ENCODE data around the gene BLTP3A. TPM values are rescaled to one million over a fixed set of nuclear protein-coding genes. Genes with fewer than 3 reads are reported as not detected.

BLTP3A gene
- total and polyA plus RNA-seq, 10 of the 15 experiments (the other 5 are each of a cell fraction or from before 2014, with no cell fraction given), result 2.7 to 16.7 (median 9.9) TPM

DNA sequence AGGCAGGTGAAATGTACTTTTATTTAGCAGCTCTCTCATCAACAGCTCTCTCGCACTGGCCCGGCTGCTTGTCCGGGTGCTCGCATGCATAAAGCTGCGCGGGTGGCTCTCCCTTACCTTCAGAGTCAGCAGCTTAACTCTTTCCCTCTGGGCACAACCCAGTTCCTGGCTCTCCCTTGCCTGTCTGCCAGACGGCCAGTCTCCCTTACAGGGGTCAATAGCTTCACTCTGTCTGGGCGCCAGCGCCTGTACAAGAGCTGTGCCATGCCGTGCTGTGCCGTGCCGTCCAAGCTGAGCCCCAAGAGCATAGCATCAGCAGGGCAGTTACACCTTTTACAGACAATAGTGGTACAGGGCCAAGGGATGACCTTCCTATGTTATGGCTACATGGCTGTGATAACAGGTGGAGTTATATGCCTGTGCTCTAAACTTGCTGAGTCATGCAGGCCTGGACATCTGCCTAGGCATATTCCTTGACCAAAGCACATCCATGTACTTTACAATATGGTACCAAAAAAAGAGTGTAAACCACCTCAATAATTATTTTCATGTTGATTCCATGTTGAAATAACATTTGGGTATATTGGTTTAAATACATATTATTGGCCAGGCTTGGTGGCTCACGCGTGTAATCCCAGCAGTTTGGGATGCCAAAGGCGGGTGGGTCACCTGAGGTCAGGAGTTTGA is 47.9 kb downstream of the BLTP3A start:
- no peak overlapping the region for H3K27ac ChIP-seq (ENCODE audit: control insufficient read depth, insufficient read depth)
- DNase-seq (ENCODE audit: low read depth, low spot score) (no peak), FAIRE-seq (no peak), ATAC-seq (no peak)
- no peaks in the 10 kb centered on the region for H3K9me3 ChIP-seq (replicated peaks; ENCODE audit: control insufficient read depth, insufficient read depth, low read length)
- H4K20me1 ChIP-seq (ENCODE audit: control insufficient read depth, insufficient read depth), result no peaks in the 10 kb centered on the region
- no peaks in the 10 kb centered on the region for H3K4me1 ChIP-seq (ENCODE audit: control insufficient read depth, insufficient read depth, low read length)
- peaks cover 8 to 21% of the 10 kb centered on the region in 2 experiments for H3K36me3 ChIP-seq (ENCODE audit: control insufficient read depth in 2 of 2, insufficient read depth in 2 of 2, low read length in 1 of 2)
- in situ Hi-C loops (cut with MboI) (no loop called here), intact Hi-C loops (cut with micrococcal nuclease; ENCODE audit: unreplicated experiment) (no loop called here)
- SMC1A ChIA-PET (ENCODE audit: uncharacterized antibody, unreplicated experiment), result no interaction called here
- no peak overlapping the region for H2AFZ ChIP-seq (ENCODE audit: control insufficient read depth, low read depth, low read length)
- POLR2A ChIA-PET, result no interaction called here
- H3K27me3 ChIP-seq (replicated peaks in 1 of 2; ENCODE audit: control insufficient read depth in 2 of 2, insufficient read depth in 2 of 2, low read length in 1 of 2), result no peaks in the 10 kb centered on the region
- H3K4me3 ChIP-seq, result no peak overlapping the region
- no peak for TF ChIP-seq KAT2A (conservative IDR thresholded peaks at IDR 0.05; ENCODE audit: control insufficient read depth, low read depth, low read length)
- no peak for TF ChIP-seq SREBF2 (IDR thresholded peaks at IDR 0.05; ENCODE audit: low read length)
- no peak for TF ChIP-seq TARDBP (IDR thresholded peaks at IDR 0.05; ENCODE audit: borderline replicate concordance)
- TF ChIP-seq, protein P1, sequence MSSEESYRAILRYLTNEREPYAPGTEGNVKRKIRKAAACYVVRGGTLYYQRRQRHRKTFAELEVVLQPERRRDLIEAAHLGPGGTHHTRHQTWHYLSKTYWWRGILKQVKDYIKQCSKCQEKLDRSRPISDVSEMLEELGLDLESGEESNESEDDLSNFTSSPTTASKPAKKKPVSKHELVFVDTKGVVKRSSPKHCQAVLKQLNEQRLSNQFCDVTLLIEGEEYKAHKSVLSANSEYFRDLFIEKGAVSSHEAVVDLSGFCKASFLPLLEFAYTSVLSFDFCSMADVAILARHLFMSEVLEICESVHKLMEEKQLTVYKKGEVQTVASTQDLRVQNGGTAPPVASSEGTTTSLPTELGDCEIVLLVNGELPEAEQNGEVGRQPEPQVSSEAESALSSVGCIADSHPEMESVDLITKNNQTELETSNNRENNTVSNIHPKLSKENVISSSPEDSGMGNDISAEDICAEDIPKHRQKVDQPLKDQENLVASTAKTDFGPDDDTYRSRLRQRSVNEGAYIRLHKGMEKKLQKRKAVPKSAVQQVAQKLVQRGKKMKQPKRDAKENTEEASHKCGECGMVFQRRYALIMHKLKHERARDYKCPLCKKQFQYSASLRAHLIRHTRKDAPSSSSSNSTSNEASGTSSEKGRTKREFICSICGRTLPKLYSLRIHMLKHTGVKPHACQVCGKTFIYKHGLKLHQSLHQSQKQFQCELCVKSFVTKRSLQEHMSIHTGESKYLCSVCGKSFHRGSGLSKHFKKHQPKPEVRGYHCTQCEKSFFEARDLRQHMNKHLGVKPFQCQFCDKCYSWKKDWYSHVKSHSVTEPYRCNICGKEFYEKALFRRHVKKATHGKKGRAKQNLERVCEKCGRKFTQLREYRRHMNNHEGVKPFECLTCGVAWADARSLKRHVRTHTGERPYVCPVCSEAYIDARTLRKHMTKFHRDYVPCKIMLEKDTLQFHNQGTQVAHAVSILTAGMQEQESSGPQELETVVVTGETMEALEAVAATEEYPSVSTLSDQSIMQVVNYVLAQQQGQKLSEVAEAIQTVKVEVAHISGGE (CRISPR knock-in tag; IDR thresholded peaks at IDR 0.05), result no peak
- TF ChIP-seq MEF2A (IDR thresholded peaks at IDR 0.05; ENCODE audit: insufficient read depth, low read depth, low read length), result no peak
- no peak for TF ChIP-seq WRNIP1 (IDR thresholded peaks at IDR 0.05; ENCODE audit: borderline replicate concordance, low read depth, low read length)
- TF ChIP-seq JUNB (IDR thresholded peaks at IDR 0.05), result no peak
- H3K79me2 ChIP-seq (ENCODE audit: control insufficient read depth, insufficient read depth, low read length), result no peaks in the 10 kb centered on the region
- no TSS peak for BruUV-seq (replicated peaks)
- no peak overlapping the region for H3K4me2 ChIP-seq (ENCODE audit: control insufficient read depth, insufficient read depth)
- RAD21 ChIA-PET (ENCODE audit: unreplicated experiment), result no interaction called here
- 98% methylated on average over 15 of the region's 15 CpGs for WGBS (ENCODE audit: insufficient coverage, insufficient replicate concordance, low lambda C conversion rate, missing lambda C conversion rate)
- no peak overlapping the region for H3K9ac ChIP-seq (ENCODE audit: control insufficient read depth, insufficient read depth, low read length)
- CTCF ChIA-PET, result no interaction called here

Small RNA genes lying within 50 kb of the gene (small RNA-seq; reads per million reads assigned to genes)
- not detected for gene RF00019

Other genes starting within 250 kb of the BLTP3A start
- gene SPDEF, start 235.8 kb upstream of the BLTP3A start, total RNA-seq (2014; rRNA removed), result not detected in 2 replicates
- not detected in 2 replicates for gene SPDEF, start 235.8 kb upstream of the BLTP3A start, total RNA-seq (2014; rRNA removed; fragmentation: Illumina TruSeq; extraction: Trizol)
- gene SPDEF, start 235.8 kb upstream of the BLTP3A start, total RNA-seq (2021), result not detected in 2 replicates
- gene SPDEF, start 235.8 kb upstream of the BLTP3A start, polyA plus RNA-seq (2011; rRNA removed), result not detected in 2 replicates
- not detected in 2 replicates for gene SPDEF, start 235.8 kb upstream of the BLTP3A start, polyA plus RNA-seq (2014; fragmentation: Illumina TruSeq; extraction: Trizol)
- not detected for gene SPDEF, start 235.8 kb upstream of the BLTP3A start, polyA plus RNA-seq (2014; fragmentation: Nextera tagmentation; extraction: Ambion mirVana)
- not detected in 2 replicates for gene SPDEF, start 235.8 kb upstream of the BLTP3A start, polyA plus RNA-seq (2014; rRNA removed)
- not detected for gene SPDEF, start 235.8 kb upstream of the BLTP3A start, polyA plus RNA-seq (2016; fragmentation: Nextera tagmentation; extraction: Ambion mirVana)
- gene ILRUN, start 95.3 kb upstream of the BLTP3A start, total RNA-seq (2014; rRNA removed), result 45.5 and 47.0 TPM in 2 replicates
- 55.5 and 56.2 TPM in 2 replicates for gene ILRUN, start 95.3 kb upstream of the BLTP3A start, total RNA-seq (2014; rRNA removed; fragmentation: Illumina TruSeq; extraction: Trizol)
- 83.9 and 85.0 TPM in 2 replicates for gene ILRUN, start 95.3 kb upstream of the BLTP3A start, total RNA-seq (2021)
- gene ILRUN, start 95.3 kb upstream of the BLTP3A start, polyA plus RNA-seq (2011; rRNA removed), result 82.3 and 114 TPM in 2 replicates
- 69.6 and 79.9 TPM in 2 replicates for gene ILRUN, start 95.3 kb upstream of the BLTP3A start, polyA plus RNA-seq (2014; fragmentation: Illumina TruSeq; extraction: Trizol)
- gene ILRUN, start 95.3 kb upstream of the BLTP3A start, polyA plus RNA-seq (2014; fragmentation: Nextera tagmentation; extraction: Ambion mirVana), result 10 to 100 TPM; 21.0 to 27.2 TPM
- 48.2 and 52.4 TPM in 2 replicates for gene ILRUN, start 95.3 kb upstream of the BLTP3A start, polyA plus RNA-seq (2014; rRNA removed)
- gene ILRUN, start 95.3 kb upstream of the BLTP3A start, polyA plus RNA-seq (2016; fragmentation: Nextera tagmentation; extraction: Ambion mirVana), result 10 to 100 TPM; 30.2 to 34.1 TPM
- 258 and 298 TPM in 2 replicates for gene SNRPC, start 34.6 kb upstream of the BLTP3A start, total RNA-seq (2014; rRNA removed)
- gene SNRPC, start 34.6 kb upstream of the BLTP3A start, total RNA-seq (2014; rRNA removed; fragmentation: Illumina TruSeq; extraction: Trizol), result 233 and 249 TPM in 2 replicates
- gene SNRPC, start 34.6 kb upstream of the BLTP3A start, total RNA-seq (2021), result 180 and 196 TPM in 2 replicates
- gene SNRPC, start 34.6 kb upstream of the BLTP3A start, polyA plus RNA-seq (2011; rRNA removed), result 245 and 260 TPM in 2 replicates
- gene SNRPC, start 34.6 kb upstream of the BLTP3A start, polyA plus RNA-seq (2014; fragmentation: Illumina TruSeq; extraction: Trizol), result 258 and 370 TPM in 2 replicates
- gene SNRPC, start 34.6 kb upstream of the BLTP3A start, polyA plus RNA-seq (2014; fragmentation: Nextera tagmentation; extraction: Ambion mirVana), result 100 to 1,000 TPM; 346 to 376 TPM
- gene SNRPC, start 34.6 kb upstream of the BLTP3A start, polyA plus RNA-seq (2014; rRNA removed), result 368 and 428 TPM in 2 replicates
- gene SNRPC, start 34.6 kb upstream of the BLTP3A start, polyA plus RNA-seq (2016; fragmentation: Nextera tagmentation; extraction: Ambion mirVana), result 100 to 1,000 TPM; 529 to 565 TPM
- gene TAF11, start 96.0 kb downstream of the BLTP3A start, total RNA-seq (2014; rRNA removed), result 32.3 and 34.4 TPM in 2 replicates
- gene TAF11, start 96.0 kb downstream of the BLTP3A start, total RNA-seq (2014; rRNA removed; fragmentation: Illumina TruSeq; extraction: Trizol), result 38.4 and 40.3 TPM in 2 replicates
- gene TAF11, start 96.0 kb downstream of the BLTP3A start, total RNA-seq (2021), result 27.9 and 30.3 TPM in 2 replicates
- gene TAF11, start 96.0 kb downstream of the BLTP3A start, polyA plus RNA-seq (2011; rRNA removed), result 59.2 and 79.7 TPM in 2 replicates
- gene TAF11, start 96.0 kb downstream of the BLTP3A start, polyA plus RNA-seq (2014; fragmentation: Illumina TruSeq; extraction: Trizol), result 43.0 and 43.6 TPM in 2 replicates
- 10 to 100 TPM; 24.6 to 31.7 TPM for gene TAF11, start 96.0 kb downstream of the BLTP3A start, polyA plus RNA-seq (2014; fragmentation: Nextera tagmentation; extraction: Ambion mirVana)
- 33.5 and 36.8 TPM in 2 replicates for gene TAF11, start 96.0 kb downstream of the BLTP3A start, polyA plus RNA-seq (2014; rRNA removed)
- gene TAF11, start 96.0 kb downstream of the BLTP3A start, polyA plus RNA-seq (2016; fragmentation: Nextera tagmentation; extraction: Ambion mirVana), result 10 to 100 TPM; 26.9 to 27.9 TPM
- 3.9 TPM in 2 replicates for gene ANKS1A, start 97.2 kb downstream of the BLTP3A start, total RNA-seq (2014; rRNA removed)
- 2.3 and 2.8 TPM in 2 replicates for gene ANKS1A, start 97.2 kb downstream of the BLTP3A start, total RNA-seq (2014; rRNA removed; fragmentation: Illumina TruSeq; extraction: Trizol)
- gene ANKS1A, start 97.2 kb downstream of the BLTP3A start, total RNA-seq (2021), result 6.3 and 7.0 TPM in 2 replicates
- gene ANKS1A, start 97.2 kb downstream of the BLTP3A start, polyA plus RNA-seq (2011; rRNA removed), result 2.1 and 3.4 TPM in 2 replicates
- gene ANKS1A, start 97.2 kb downstream of the BLTP3A start, polyA plus RNA-seq (2014; fragmentation: Illumina TruSeq; extraction: Trizol), result 3.6 and 4.0 TPM in 2 replicates
- under 1 TPM; 0.60 to 0.93 TPM for gene ANKS1A, start 97.2 kb downstream of the BLTP3A start, polyA plus RNA-seq (2014; fragmentation: Nextera tagmentation; extraction: Ambion mirVana)
- 3.2 and 4.3 TPM in 2 replicates for gene ANKS1A, start 97.2 kb downstream of the BLTP3A start, polyA plus RNA-seq (2014; rRNA removed)
- gene ANKS1A, start 97.2 kb downstream of the BLTP3A start, polyA plus RNA-seq (2016; fragmentation: Nextera tagmentation; extraction: Ambion mirVana), result 1 to 10 TPM; 1.9 to 2.2 TPM

Data from GM12878 (cell line).